VCaP (cell line): ENCODE measurements around the gene B4GALT6.

ENCODE experiments used
- H3K27ac ChIP-seq: fragments of 450-650 bp; 2 replicates; pipeline ENCODE4 v1.5.1; 2017
- CTCF ChIP-seq: fragments of 450-650 bp; conservative IDR thresholded peaks from 2 replicates; pipeline ENCODE4 v1.5.1; 2017; ENCODE audit warnings: mild to moderate bottlenecking, moderate library complexity

Gene B4GALT6

GRCh38 chr18:31614044-31614443 is 70.3 kb downstream of the B4GALT6 start:
- no peak for TF ChIP-seq CTCF

GRCh38 chr18:31612124-31612523 is 72.3 kb downstream of the B4GALT6 start:
- no peak for TF ChIP-seq CTCF
- H3K27ac ChIP-seq = no peak overlapping the region

More at GRCh38 chr18:31614044-31614443, 70.3 kb downstream of the B4GALT6 start:
- no peak overlapping the region for H3K27ac ChIP-seq

- H3K27ac ChIP-seq = no peak overlapping the region
- no peak for TF ChIP-seq CTCF
Observed at GRCh38 chr18:31611511-31611910, 72.9 kb downstream of the B4GALT6 start.

GRCh38 chr18:31610286-31611205 is 73.8 kb downstream of the B4GALT6 start:
- no peak overlapping the region for H3K27ac ChIP-seq
- TF ChIP-seq CTCF = no peak; the same call in 1 of the 2 replicates

GRCh38 chr18:31609886-31610285 is 74.5 kb downstream of the B4GALT6 start:
- TF ChIP-seq CTCF = no peak
- H3K27ac ChIP-seq = no peak overlapping the region

GRCh38 chr18:31607384-31607783 is 77.0 kb downstream of the B4GALT6 start:
- TF ChIP-seq CTCF = no peak
- no peak overlapping the region for H3K27ac ChIP-seq

GRCh38 chr18:31606265-31606664 is 78.1 kb downstream of the B4GALT6 start:
- TF ChIP-seq CTCF = no peak
- H3K27ac ChIP-seq = no peak overlapping the region
